ENCODE results near the gene CACNA1D. TPM values are rescaled to one million over a fixed set of nuclear protein-coding genes. Genes with fewer than 3 reads are reported as not detected.

The CACNA1D gene
- total and polyA plus RNA-seq, 8 donors: 0.31 to 36.5 (median 12.5) TPM

GRCh38 chr3:53708001-53708621 is 213.7 kb downstream of the CACNA1D start:
- no peaks in the 10 kb centered on the region for H3K27me3 ChIP-seq
- intact Hi-C loops (cut with DNase I; ENCODE audit: low total_unique reads): no loop called here
- peaks cover 5 to 16% (median 11%) of the 10 kb centered on the region in 4 donors for H3K4me1 ChIP-seq
- WGBS, 5 donors: 26 to 44% (median 34%) methylated on average over 4 of the region's 4 CpGs
- no peak for TF ChIP-seq POLR2AphosphoS5 (IDR thresholded peaks at IDR 0.05)
- TF ChIP-seq CTCF (IDR thresholded peaks at IDR 0.05): no peak
- TF ChIP-seq POLR2A (IDR thresholded peaks at IDR 0.05): no peak
- TF ChIP-seq EP300 (IDR thresholded peaks at IDR 0.05): no peak
- no peak overlapping the region for H3K4me3 ChIP-seq
- no peak overlapping the region for H3K27ac ChIP-seq
- no peaks in the 10 kb centered on the region for H3K36me3 ChIP-seq
- H3K9me3 ChIP-seq: no peaks in the 10 kb centered on the region
- DNase-seq: peak; percentile 25 to 45

GRCh38 chr3:53709256-53709655 is 214.8 kb downstream of the CACNA1D start:
- 78 to 94% (median 90%) methylated on average over 6 of the region's 6 CpGs for WGBS, 5 donors
- intact Hi-C loops (cut with DNase I; ENCODE audit: low total_unique reads): no loop called here

GRCh38 chr3:53709860-53710674 is 215.7 kb downstream of the CACNA1D start:
- Histone ChIP-seq H3K4me1 (peaks cover 5 to 16% (median 11%) of the 10 kb centered on the region in 4 donors), H3K4me3 (no peak overlapping the region), H3K36me3 (no peaks in the 10 kb centered on the region), H3K27ac (no peak overlapping the region), H3K9me3 (no peaks in the 10 kb centered on the region), H3K27me3 (no peaks in the 10 kb centered on the region)
- peak; percentile 75 to 90 for DNase-seq
- intact Hi-C loops (cut with DNase I; ENCODE audit: low total_unique reads): loop anchor here (5.0 kb wide), 2 partner anchors 333 to 408 kb away; no protein-coding TSS in a partner anchor
- 13 to 20% (median 15%) methylated on average over 8 to 11 of the region's 11 CpGs for WGBS, 5 donors
- TF ChIP-seq CTCF (IDR thresholded peaks at IDR 0.05): peak in 5 of 7 experiments; percentile 64 to 84 (median 66)
- no peak for TF ChIP-seq POLR2AphosphoS5 (IDR thresholded peaks at IDR 0.05)
- no peak for TF ChIP-seq EP300 (IDR thresholded peaks at IDR 0.05)

More at GRCh38 chr3:53709256-53709655, 214.8 kb downstream of the CACNA1D start:
- Histone ChIP-seq H3K4me3 (no peak overlapping the region), H3K36me3 (no peaks in the 10 kb centered on the region), H3K9me3 (no peaks in the 10 kb centered on the region), H3K27me3 (no peaks in the 10 kb centered on the region), H3K27ac (no peak overlapping the region), H3K4me1 (peaks cover 5 to 16% (median 11%) of the 10 kb centered on the region in 4 donors)
- TF ChIP-seq POLR2A (IDR thresholded peaks at IDR 0.05) (no peak), CTCF (IDR thresholded peaks at IDR 0.05) (no peak), EP300 (IDR thresholded peaks at IDR 0.05) (no peak), POLR2AphosphoS5 (IDR thresholded peaks at IDR 0.05) (no peak)
- peak in 1 of 2 donors; percentile 9 for DNase-seq

- H3K4me3 ChIP-seq: no peak overlapping the region
- H3K9me3 ChIP-seq: no peaks in the 10 kb centered on the region
- no peaks in the 10 kb centered on the region for H3K27me3 ChIP-seq
- H3K36me3 ChIP-seq: no peaks in the 10 kb centered on the region
- TF ChIP-seq POLR2AphosphoS5 (IDR thresholded peaks at IDR 0.05): no peak
- TF ChIP-seq EP300 (IDR thresholded peaks at IDR 0.05): no peak
- no peak for TF ChIP-seq CTCF (IDR thresholded peaks at IDR 0.05)
- no peak for TF ChIP-seq POLR2A (IDR thresholded peaks at IDR 0.05)
- peaks cover 5 to 16% (median 11%) of the 10 kb centered on the region in 4 donors for H3K4me1 ChIP-seq
- WGBS, 5 donors: 78 to 86% (median 82%) methylated on average over 6 of the region's 6 CpGs
- intact Hi-C loops (cut with DNase I; ENCODE audit: low total_unique reads): loop anchor here (5.0 kb wide), 2 partner anchors 334 to 409 kb away; no protein-coding TSS in a partner anchor
- no peak overlapping the region for H3K27ac ChIP-seq
- DNase-seq: peak in 1 of 2 donors; percentile 11
These were observed 217.0 kb downstream of the CACNA1D start for GRCh38 chr3:53711387-53711786.
